Mucosa of descending colon (tissue), 3 donors: Measurements from ENCODE around the gene CATSPER1. TPM values are rescaled to one million over a fixed set of nuclear protein-coding genes. Genes with fewer than 3 reads are reported as not detected.
"Not testable (repeated sequence)": the region's sequence is repeated elsewhere in the genome, so short reads cannot be mapped to it uniquely, and the experiment has no call there.

ENCODE experiments used
- ATAC-seq: fragments of 200-7000 bp; cut with Tn5 transposase; one replicate; pipeline ENCODE4 v1.9.1; 2020; ENCODE audit warnings: mild to moderate bottlenecking, moderate library complexity
- DNase-seq, 3 donors: peaks; one replicate each; pipeline ENCODE4 v3.0.0-alpha.2; 2020
- H3K36me3 ChIP-seq: fragments of 200-600 bp; one replicate; pipeline ENCODE4 v1.8.0; 2021; ENCODE audit warnings: low read depth, mild to moderate bottlenecking
- H3K4me1 ChIP-seq: fragments of 200-600 bp; one replicate; pipeline ENCODE4 v1.8.0; 2021; ENCODE audit warnings: low read depth, mild to moderate bottlenecking
- H3K4me3 ChIP-seq: fragments of 200-600 bp; one replicate; pipeline ENCODE4 v1.8.0; 2021; ENCODE audit warnings: mild to moderate bottlenecking
- H3K9me3 ChIP-seq: fragments of 200-600 bp; one replicate; pipeline ENCODE4 v1.8.0; 2021; ENCODE audit warnings: mild to moderate bottlenecking
- intact Hi-C, 2 donors: fragments of 100-400 bp; cut with DNase I in 1 of 2; cut with micrococcal nuclease in 1 of 2; formaldehyde crosslinking; loops; one replicate each; pipeline versions ENCODE4 v1.11.0 to v1.11.1; 2022; cut with DNase I, micrococcal nuclease
- total RNA-seq, 3 donors: library from RNA; stranded (reverse); fragmentation: NEBNext Ultra II Directional in 2 of 3; extraction: Animal tissue kit (Norgen Biotek cat#: 25700) in 2 of 3; gene quantifications; one replicate each; pipeline versions ENCODE4 v1.2.1 to v1.2.4, GENCODE V29; 2021 to 2023
- TF ChIP-seq, protein P1 (sequence below): fragments of 200-600 bp; IDR thresholded peaks from one replicate; pipeline ENCODE4 v1.8.0; 2022; ENCODE audit warnings: antibody characterized with exemption, mild to moderate bottlenecking
- donor health status: DM: no; HTN: no; CAD: no; lungs with moderate emphysema.
- donor health status: DM: no; HTN: no; CAD: no.
- donor health status: DM: no; HTN: yes; CAD: no.

The CATSPER1 gene
- total RNA-seq, 3 donors from 2014 or later = not detected

DNA sequence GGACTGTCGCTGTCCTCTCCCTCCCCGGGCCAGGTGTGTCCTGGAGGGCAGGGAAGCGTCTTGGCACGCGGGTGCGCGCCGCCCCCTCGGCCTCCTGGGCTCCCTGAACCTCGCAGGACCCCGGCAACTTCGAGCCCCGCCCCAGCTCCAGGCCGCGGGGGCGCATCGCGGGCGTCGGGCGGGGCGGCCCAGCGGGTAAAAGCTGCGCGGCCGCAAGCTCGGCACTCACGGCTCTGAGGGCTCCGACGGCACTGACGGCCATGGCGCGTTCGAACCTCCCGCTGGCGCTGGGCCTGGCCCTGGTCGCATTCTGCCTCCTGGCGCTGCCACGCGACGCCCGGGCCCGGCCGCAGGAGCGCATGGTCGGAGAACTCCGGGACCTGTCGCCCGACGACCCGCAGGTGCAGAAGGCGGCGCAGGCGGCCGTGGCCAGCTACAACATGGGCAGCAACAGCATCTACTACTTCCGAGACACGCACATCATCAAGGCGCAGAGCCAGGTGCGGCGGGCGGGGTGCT is 14.4 kb downstream of the CATSPER1 start, which contains the start of gene CST6:
Gene CST6 (plus strand): TSS at position 224 of the 519 bp plus-strand sequence. CDS start 37 bp downstream, at position 261.
- H3K4me3 ChIP-seq = no peak within 1 kb of the TSS
- intact Hi-C loops = no loop called here
- H3K36me3 ChIP-seq = no peaks in the 10 kb centered on the region
- DNase-seq (peak in 1 of 3 donors; percentile 54), ATAC-seq (peak; percentile 18)
- no peaks in the 10 kb centered on the region for H3K9me3 ChIP-seq
- TF ChIP-seq, protein P1, sequence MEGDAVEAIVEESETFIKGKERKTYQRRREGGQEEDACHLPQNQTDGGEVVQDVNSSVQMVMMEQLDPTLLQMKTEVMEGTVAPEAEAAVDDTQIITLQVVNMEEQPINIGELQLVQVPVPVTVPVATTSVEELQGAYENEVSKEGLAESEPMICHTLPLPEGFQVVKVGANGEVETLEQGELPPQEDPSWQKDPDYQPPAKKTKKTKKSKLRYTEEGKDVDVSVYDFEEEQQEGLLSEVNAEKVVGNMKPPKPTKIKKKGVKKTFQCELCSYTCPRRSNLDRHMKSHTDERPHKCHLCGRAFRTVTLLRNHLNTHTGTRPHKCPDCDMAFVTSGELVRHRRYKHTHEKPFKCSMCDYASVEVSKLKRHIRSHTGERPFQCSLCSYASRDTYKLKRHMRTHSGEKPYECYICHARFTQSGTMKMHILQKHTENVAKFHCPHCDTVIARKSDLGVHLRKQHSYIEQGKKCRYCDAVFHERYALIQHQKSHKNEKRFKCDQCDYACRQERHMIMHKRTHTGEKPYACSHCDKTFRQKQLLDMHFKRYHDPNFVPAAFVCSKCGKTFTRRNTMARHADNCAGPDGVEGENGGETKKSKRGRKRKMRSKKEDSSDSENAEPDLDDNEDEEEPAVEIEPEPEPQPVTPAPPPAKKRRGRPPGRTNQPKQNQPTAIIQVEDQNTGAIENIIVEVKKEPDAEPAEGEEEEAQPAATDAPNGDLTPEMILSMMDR = no peak
- peaks cover 5% of the 10 kb centered on the region for H3K4me1 ChIP-seq

DNA sequence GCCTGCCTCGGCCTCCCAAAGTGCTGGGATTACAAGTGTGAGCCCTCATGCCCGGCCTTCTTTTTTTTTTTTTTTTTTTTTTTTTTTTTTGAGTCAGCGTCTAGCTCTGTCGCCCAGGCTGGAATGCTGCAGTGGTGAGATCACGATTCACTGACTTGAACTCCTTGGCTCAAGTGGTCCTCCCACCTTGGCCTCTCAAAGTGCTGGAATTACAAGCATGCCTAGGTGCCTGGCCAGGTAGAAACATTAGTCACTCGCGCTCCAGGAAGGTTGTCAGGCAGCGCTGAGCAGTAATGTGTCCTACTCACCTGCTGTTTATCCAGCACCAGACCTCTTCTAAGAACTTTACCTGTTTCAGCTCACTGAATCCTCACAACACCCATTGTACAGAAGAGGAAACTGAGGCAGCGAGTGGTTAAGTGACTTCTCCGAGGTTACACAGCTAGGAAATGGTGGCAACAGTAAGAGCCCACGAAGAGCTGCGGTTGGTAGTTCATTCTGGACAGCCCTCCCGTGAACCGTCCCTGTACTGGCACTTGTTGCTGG is 15.0 kb downstream of the CATSPER1 start:
- intact Hi-C loops = no loop called here
- TF ChIP-seq, protein P1 = no peak
- no peak for ATAC-seq

DNA sequence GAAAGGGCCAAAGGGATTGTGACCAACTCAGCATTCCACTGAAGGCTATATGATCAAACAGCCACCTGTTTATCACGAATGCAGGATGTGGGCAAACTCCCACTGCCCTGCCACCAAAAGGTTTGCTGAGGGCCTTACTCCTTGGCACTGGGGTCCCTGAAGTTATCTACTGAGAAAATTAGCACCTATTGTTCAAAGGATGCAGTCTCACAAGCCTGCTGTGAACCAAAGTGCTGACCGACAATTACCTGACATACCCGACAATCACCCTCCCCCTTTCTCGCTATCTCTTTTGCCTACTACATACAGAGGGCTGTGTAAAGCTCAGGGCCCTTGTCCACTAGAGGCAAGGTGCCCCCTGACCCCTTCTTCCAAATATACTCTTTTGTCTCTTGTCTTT is 16.2 kb downstream of the CATSPER1 start:
- H3K4me1 ChIP-seq, intact Hi-C loops, H3K4me3 ChIP-seq, H3K36me3 ChIP-seq, ATAC-seq, DNase-seq, H3K9me3 ChIP-seq: not testable (repeated sequence)

More for the DNA sequence above, 15.0 kb downstream of the CATSPER1 start:
- Histone ChIP-seq H3K4me3 (no peak overlapping the region), H3K36me3 (no peaks in the 10 kb centered on the region), H3K4me1 (peaks cover 5% of the 10 kb centered on the region), H3K9me3 (no peaks in the 10 kb centered on the region)
- peak in 1 of 3 donors; percentile 24 for DNase-seq

DNA sequence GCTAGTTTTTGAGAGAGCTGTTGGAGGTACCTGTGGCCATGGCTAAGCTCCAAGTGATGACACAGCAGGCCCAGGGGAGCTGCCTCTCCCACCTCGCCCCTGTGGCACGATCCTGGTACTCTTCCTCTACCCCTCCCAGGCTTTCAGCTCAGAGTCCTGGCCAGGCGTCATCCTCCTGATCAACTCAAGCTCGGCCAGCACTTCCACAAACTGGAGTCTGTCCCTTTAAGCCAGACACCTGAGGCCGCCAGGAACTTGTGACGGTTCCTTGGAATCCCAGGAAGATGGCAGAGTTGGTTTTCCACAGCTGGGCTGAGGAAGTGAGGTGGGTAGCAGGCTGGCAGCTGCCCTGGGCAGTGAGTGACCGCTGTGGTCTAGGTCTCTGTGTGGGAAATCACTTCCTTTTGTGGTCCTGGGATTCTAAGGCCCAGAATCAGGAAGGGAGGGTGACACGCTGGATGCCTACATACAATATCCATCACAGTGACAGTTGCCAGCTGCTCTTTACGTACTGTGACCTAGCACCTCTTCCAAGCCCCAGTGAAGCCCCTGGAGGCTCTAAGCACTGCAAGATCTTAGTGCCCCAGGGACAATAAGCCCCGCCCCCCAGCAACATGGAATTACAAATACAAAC is 17.7 kb downstream of the CATSPER1 start:
- no peaks in the 10 kb centered on the region for H3K9me3 ChIP-seq
- intact Hi-C loops = no loop called here
- ATAC-seq (no peak), DNase-seq (no peak)
- no peaks in the 10 kb centered on the region for H3K36me3 ChIP-seq
- H3K4me1 ChIP-seq = peaks cover 5% of the 10 kb centered on the region
- TF ChIP-seq, protein P1 = no peak
- no peak overlapping the region for H3K4me3 ChIP-seq

DNA sequence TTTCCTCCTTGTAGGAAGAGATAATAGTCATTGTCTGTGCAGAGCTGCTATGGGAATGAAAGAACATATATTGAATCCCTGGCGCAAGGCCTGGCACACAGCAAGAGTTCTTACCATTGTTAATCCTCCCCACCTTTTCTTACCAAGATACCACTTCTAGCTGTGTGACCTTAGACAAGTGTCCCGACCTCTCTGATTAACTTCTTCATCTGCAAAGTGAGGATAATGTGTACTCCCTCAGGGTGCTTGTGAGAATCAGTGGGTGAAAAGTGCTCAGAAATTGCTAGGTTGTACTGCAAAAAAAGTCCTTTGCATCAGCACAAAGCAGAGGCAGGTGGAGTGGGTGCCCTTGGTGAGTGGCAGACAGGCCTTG is 18.2 kb downstream of the CATSPER1 start:
- no peaks in the 10 kb centered on the region for H3K36me3 ChIP-seq
- H3K4me1 ChIP-seq = peaks cover 10% of the 10 kb centered on the region
- TF ChIP-seq, protein P1 = no peak
- ATAC-seq (no peak), DNase-seq (no peak)
- no peaks in the 10 kb centered on the region for H3K9me3 ChIP-seq
- no peak overlapping the region for H3K4me3 ChIP-seq
- intact Hi-C loops = no loop called here

DNA sequence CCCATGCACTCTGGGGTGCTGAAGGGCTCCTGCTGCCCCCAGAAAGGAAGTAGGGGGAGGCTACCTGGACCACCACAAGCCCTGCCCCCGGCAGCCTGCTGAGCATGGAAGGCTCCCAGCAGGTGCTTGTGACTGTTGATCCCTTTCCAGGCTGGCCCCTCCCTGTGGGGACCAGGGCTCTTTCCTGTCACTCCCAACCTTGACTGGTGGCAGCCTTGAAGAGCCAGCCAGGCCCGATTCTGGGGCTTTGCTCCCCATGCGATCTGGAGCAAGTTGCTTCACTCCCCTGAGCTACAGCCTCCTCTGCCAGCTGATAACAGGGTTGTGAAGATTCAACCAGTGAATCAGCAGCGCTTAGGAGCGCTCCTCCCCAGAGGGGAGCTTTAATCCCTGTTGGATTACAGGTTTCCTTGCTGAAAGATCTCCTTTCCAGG is 19.1 kb downstream of the CATSPER1 start:
- H3K9me3 ChIP-seq = no peaks in the 10 kb centered on the region
- no peaks in the 10 kb centered on the region for H3K36me3 ChIP-seq
- H3K4me3 ChIP-seq = no peak overlapping the region
- H3K4me1 ChIP-seq = peaks cover 12% of the 10 kb centered on the region
- no peak for ATAC-seq
- TF ChIP-seq, protein P1 = no peak
- no peak for DNase-seq
- intact Hi-C loops = no loop called here
